HG02981 (cell line): ENCODE measurements around the gene STIM1.
"Not testable (repeated sequence)": the region's sequence is repeated elsewhere in the genome, so short reads cannot be mapped to it uniquely, and the experiment has no call there.

Source experiments
- ATAC-seq: cut with Tn5 transposase; IDR thresholded peaks from one replicate; pipeline ENCODE4 v1.9.1; 2021; ENCODE audit warnings: mild to moderate bottlenecking, moderate library complexity; ENCODE audit not compliant: unreplicated experiment

Gene STIM1

GRCh38 chr11:4093519-4094347 is 238.3 kb downstream of the STIM1 start:
- ATAC-seq: no peak

DNA sequence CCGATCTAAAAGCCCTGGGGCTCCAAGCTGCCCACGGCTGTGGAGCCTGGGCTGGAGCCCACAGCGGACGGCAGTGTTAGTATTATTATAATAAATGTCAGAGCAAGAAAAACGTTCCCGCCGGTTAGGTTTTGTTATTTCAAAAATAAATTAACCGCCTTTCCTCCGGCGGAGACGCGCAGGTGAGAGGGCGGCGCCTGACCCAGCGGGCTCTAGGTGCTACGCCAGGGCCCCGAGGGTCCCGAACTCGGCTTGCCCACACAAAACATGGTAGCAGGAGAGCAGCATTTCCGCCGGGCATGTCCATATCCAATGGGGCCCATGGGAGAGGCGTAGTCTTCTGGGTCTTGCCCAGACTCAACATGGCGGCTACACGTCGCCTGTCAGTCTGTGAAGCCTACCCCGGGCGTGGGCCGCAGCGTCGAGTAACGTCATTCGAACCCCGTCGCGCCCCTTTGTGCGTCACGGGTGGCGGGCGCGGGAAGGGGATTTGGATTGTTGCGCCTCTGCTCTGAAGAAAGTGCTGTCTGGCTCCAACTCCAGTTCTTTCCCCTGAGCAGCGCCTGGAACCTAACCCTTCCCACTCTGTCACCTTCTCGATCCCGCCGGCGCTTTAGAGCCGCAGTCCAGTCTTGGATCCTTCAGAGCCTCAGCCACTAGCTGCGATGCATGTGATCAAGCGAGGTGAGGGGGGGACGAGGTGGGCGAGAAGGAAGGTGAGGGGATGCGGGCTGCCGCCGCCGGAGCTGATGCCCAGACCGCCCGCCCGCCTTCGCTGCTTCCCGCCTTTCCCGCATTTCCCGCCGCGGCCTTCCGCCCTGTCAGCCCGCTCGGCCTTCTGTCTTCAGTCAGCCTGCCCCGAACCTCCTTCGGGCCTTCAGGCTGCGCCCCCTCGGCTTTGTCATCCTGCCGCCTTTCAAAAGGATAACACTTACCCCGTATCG is 239.2 kb downstream of the STIM1 start, which contains the start of gene RRM1:
Gene RRM1 (plus strand): TSS at position 452 of the 944 bp plus-strand sequence. CDS start 214 bp downstream, at position 666.
- peak; percentile 96 for ATAC-seq

DNA sequence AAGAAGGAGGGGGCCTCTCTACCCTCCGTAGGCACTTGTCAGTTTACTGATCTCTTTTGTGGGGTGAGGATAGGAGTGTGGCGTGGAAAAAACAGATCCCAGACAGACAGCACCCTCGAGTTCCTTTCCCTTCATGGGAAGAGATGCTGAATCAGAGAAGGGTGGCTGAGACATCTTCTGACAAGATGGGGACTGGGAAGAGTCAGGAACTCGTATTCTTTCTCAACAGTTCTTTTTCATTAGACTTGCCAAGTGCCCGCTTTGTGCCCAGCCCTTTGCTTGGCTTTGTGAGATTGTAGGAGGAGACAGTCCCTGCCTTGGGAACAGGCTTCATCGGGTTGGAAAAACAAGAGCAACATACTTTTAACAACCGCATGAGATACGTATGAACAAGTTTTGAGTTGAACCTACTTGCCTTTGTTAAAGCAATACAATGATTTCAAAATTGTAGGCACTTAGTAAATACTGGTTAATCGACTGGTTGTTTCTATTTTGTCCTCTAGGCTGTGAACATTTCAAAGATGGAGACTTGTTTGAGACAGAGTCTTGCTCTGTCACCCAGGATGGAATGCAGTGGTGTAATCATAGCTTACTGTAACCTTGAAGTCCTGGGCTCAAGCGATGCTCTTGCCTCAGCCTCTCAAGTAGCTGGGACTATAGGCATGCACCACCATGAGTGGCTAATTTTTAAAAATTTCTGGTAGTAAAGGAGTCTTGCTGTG is 240.2 kb downstream of the STIM1 start:
- ATAC-seq: no peak

GRCh38 chr11:4098026-4098621 is 242.7 kb downstream of the STIM1 start:
- ATAC-seq: no peak

DNA sequence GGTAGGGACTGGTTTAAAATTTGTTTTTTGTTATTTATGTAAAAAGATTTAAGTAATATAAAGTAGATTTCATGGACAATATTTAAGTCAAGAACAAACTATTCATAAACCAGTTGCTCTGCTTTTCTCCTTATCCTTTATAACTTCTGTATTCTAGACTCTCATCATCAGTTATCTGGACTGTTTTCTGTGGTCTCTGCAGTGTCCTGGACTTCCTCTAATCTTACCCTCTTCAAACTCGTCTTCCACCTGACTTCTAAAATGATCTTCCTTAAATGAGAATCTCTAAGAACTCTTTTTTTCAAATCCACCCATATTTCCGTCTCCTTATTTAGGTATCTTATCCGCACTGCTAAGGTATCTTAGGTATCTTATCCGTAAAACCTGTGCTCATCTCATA is 247.2 kb downstream of the STIM1 start:
- no peak for ATAC-seq

GRCh38 chr11:4103269-4103668 is 247.8 kb downstream of the STIM1 start:
- no peak for ATAC-seq

DNA sequence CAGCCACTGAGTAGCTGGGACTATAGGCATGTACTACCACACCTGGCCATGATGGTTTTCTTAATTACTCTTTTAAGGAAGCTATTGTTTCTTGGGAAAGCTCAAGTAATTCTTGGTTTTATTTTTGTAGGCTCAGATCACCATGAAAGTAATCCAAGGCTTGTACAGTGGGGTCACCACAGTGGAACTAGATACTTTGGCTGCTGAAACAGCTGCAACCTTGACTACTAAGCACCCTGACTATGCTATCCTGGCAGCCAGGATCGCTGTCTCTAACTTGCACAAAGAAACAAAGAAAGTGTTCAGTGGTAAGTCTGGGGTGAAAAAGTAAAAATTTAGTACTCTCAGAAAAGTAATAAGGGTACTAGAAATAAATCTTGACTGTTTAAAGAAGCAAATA is 250.5 kb downstream of the STIM1 start:
- no peak for ATAC-seq

- no peak for ATAC-seq
Measured at GRCh38 chr11:4111834-4112233, 256.4 kb downstream of the STIM1 start.

DNA sequence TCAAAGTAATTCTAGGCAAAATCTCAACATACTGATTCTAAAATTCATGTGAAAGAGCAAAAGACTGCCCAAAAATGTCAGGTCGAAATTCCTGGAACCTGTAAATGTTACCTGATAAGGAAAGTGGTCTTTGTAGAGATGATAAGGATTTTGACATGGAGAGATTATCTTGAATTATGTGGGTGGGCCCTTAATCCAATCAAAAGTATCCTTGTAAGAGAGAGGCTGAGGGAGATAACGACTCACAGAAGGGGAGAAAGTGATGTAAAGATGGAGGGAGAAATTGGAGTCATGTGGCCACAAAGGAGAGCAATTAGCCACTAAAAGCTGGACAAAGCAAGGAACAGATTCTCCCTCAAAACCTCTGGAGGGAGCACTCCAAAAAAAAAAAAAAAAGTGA is 259.7 kb downstream of the STIM1 start:
- no peak for ATAC-seq

DNA sequence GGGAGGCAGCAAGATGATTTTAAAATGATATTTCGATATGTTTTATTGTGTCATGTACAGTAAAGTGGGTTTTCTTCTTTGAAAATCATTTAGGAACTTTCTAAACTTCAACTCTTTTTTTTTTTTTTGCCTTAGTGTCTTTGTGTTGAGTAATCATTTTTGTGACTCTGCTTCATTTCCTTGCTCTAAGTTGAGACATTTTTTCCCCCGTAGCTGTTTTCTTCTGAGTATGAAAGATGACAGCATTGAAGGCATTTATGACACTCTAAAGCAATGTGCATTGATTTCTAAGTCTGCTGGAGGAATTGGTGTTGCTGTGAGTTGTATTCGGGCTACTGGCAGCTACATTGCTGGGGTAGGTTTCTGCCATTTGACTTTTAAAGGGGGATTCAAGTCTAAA is 262.6 kb downstream of the STIM1 start:
- no peak for ATAC-seq

DNA sequence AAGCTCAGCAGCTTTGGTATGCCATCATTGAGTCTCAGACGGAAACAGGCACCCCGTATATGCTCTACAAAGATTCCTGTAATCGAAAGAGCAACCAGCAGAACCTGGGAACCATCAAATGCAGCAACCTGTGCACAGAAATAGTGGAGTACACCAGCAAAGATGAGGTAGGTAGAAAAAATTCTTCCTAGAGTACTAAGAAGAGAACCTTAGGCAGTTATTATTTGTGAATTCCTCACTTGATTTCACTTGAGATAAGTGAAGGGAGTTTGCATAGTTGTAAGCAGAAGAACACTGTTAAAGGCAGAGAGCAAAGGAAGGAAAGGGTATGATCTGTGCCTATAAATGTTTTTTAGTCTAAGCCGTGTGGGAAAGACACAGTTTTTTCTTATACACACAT is 267.8 kb downstream of the STIM1 start:
- no peak for ATAC-seq

DNA sequence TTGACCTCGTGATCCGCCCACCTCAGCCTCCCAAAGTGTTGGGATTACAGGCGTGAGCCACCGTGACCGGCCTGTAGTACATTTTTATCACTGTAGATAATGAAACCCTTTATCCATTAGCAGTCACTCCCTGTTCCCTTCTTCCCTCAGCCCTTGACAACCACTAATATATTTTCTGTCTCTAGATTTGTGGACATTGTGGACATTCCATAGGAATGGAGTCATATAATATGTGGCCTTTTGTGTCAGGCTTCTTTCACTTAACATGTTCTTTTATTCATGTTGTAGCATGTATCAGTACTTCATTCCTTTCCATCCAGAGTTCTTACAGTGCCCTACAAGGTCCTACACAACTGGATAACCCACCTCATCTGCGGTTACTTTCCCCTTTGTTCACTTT is 269.7 kb downstream of the STIM1 start:
- no peak for ATAC-seq

GRCh38 chr11:4127357-4127756 is 271.9 kb downstream of the STIM1 start:
- no peak for ATAC-seq

DNA sequence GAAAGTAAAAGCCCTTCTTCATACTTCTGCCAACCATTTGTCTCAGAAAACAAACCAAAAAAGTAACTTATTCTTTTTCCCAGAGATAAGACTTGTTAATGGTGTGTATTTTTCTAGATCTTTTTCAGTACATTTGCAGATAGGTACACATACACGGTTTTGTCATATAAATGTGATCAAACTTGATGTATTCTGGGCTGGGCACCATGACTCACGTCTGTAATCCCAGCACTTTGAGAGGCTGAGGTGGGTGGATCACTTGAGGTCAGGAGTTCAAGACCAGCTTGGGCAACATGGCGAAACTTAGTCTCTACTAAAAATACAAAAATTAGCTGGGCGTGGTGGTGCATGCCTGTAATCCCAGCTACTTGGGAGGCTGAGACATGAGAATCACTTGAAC is 274.8 kb downstream of the STIM1 start:
- ATAC-seq: not testable (repeated sequence)

- ATAC-seq: no peak
Measured at GRCh38 chr11:4134806-4135205, 279.3 kb downstream of the STIM1 start.

DNA sequence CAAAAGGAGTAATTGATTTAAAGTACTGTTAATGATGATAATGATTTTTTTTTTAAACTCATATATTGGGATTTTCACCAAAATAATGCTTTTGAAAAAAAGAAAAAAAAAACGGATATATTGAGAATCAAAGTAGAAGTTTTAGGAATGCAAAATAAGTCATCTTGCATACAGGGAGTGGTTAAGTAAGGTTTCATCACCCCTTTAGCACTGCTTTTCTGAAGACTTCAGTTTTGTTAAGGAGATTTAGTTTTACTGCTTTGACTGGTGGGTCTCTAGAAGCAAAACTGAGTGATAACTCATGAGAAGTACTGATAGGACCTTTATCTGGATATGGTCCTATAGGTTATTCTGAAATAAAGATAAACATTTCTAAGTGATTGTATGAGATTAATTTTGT is 283.0 kb downstream of the STIM1 start:
- no peak for ATAC-seq

- no peak for ATAC-seq
Measured at GRCh38 chr11:4140067-4140636, 284.7 kb downstream of the STIM1 start.
